Astrocyte (in vitro differentiated cells and primary cell): ENCODE measurements around the gene STAT3.

Source experiments
- CTCF ChIP-seq: IDR thresholded peaks from 2 replicates; pipeline ENCODE4 v1.5.1; 2011; ENCODE audit warnings: low read depth, mild to moderate bottlenecking, inconsistent platforms, low read length, moderate library complexity; ENCODE audit not compliant: insufficient read depth
- EZH2 ChIP-seq: IDR thresholded peaks from 2 replicates; pipeline ENCODE4 v1.6.1; 2012; ENCODE audit warnings: mild to moderate bottlenecking, low read length, inconsistent platforms; ENCODE audit not compliant: insufficient read depth

- no peak for TF ChIP-seq CTCF
- no peak for TF ChIP-seq EZH2
Measured at GRCh38 chr17:42289611-42290181, 98.5 kb downstream of the STAT3 start.
